HEK293 (cell line): ENCODE measurements around the gene SURF4.

Experiments
- AEBP2 ChIP-seq: fragments of 450-650 bp; formaldehyde crosslinking; IDR thresholded peaks from 2 replicates; pipeline ENCODE4 v1.5.1; 2016; ENCODE audit warnings: missing biosample characterization, missing genetic modification characterization, borderline replicate concordance
- GLI2 ChIP-seq: fragments of 450-650 bp; formaldehyde crosslinking; IDR thresholded peaks from 2 replicates; pipeline ENCODE4; 2017; ENCODE audit warnings: missing biosample characterization, missing genetic modification characterization, low read depth, borderline replicate concordance
- GLIS1 ChIP-seq: fragments of 450-650 bp; formaldehyde crosslinking; IDR thresholded peaks from 2 replicates; pipeline ENCODE4 v1.5.1; 2016; ENCODE audit warnings: missing biosample characterization, missing genetic modification characterization
- MEIS1 ChIP-seq: sonication (generic); formaldehyde crosslinking; IDR thresholded peaks from 2 replicates; pipeline ENCODE4 v1.8.1; 2022; ENCODE audit warnings: missing genetic modification reagents, mild to moderate bottlenecking, borderline replicate concordance
- SP3 ChIP-seq: fragments of 450-650 bp; formaldehyde crosslinking; IDR thresholded peaks from 2 replicates; pipeline ENCODE4 v1.5.1; 2016; ENCODE audit warnings: missing biosample characterization, missing genetic modification characterization
- TCF7L2 ChIP-seq: IDR thresholded peaks from 2 replicates; pipeline ENCODE4 v1.6.1; 2011; ENCODE audit warnings: low read depth, mild to moderate bottlenecking, inconsistent platforms, low read length, moderate library complexity, borderline replicate concordance
- TRIM28 ChIP-seq: IDR thresholded peaks from 2 replicates; pipeline ENCODE4 v1.6.1; 2011; ENCODE audit warnings: low read length, control low read depth, borderline replicate concordance
- ZBTB1 ChIP-seq: fragments of 450-650 bp; formaldehyde crosslinking; IDR thresholded peaks from 2 replicates; pipeline ENCODE4 v1.5.1; 2016; ENCODE audit warnings: missing biosample characterization, missing genetic modification characterization
- ZNF121 ChIP-seq: fragments of 450-650 bp; formaldehyde crosslinking; IDR thresholded peaks from 2 replicates; pipeline ENCODE4 v1.5.1; 2016; ENCODE audit warnings: missing biosample characterization, missing genetic modification characterization
- ZNF140 ChIP-seq: fragments of 450-650 bp; formaldehyde crosslinking; IDR thresholded peaks from 2 replicates; pipeline ENCODE4 v1.5.1; 2016; ENCODE audit warnings: missing biosample characterization, missing genetic modification characterization
- ZNF155 ChIP-seq: fragments of 450-650 bp; formaldehyde crosslinking; IDR thresholded peaks from 2 replicates; pipeline ENCODE4 v1.5.1; 2016; ENCODE audit warnings: missing biosample characterization, missing genetic modification characterization
- ZNF202 ChIP-seq: fragments of 450-650 bp; formaldehyde crosslinking; IDR thresholded peaks from 2 replicates; pipeline ENCODE4 v1.5.1; 2016; ENCODE audit warnings: missing biosample characterization, missing genetic modification characterization, borderline replicate concordance
- ZNF239 ChIP-seq: fragments of 450-650 bp; formaldehyde crosslinking; IDR thresholded peaks from 2 replicates; pipeline ENCODE4 v1.5.1; 2016; ENCODE audit warnings: missing biosample characterization, missing genetic modification characterization
- ZNF26 ChIP-seq: fragments of 450-650 bp; formaldehyde crosslinking; IDR thresholded peaks from 2 replicates; pipeline ENCODE4 v1.5.1; 2016; ENCODE audit warnings: missing biosample characterization, missing genetic modification characterization
- ZNF266 ChIP-seq: fragments of 450-650 bp; formaldehyde crosslinking; IDR thresholded peaks from 2 replicates; pipeline ENCODE4 v1.5.1; 2016; ENCODE audit warnings: missing biosample characterization, missing genetic modification characterization, low read depth
- ZNF274 ChIP-seq, 2 experiments: fragments of 200-500 bp in 1 of 2; fragments of 450-650 bp in 1 of 2; sonication (Bioruptor generic) in 1 of 2; formaldehyde crosslinking in 1 of 2; IDR thresholded peaks; 2 replicates each; pipeline versions ENCODE4 v1.5.1 to v1.6.1; 2014 to 2016; ENCODE audit warnings: borderline replicate concordance in 1 of 2, inconsistent platforms in 1 of 2, low read length in 1 of 2, missing biosample characterization in 1 of 2, missing genetic modification characterization in 1 of 2
- ZNF292 ChIP-seq: fragments of 450-650 bp; formaldehyde crosslinking; IDR thresholded peaks from 2 replicates; pipeline ENCODE4 v1.5.1; 2016; ENCODE audit warnings: low read depth, missing biosample characterization, missing genetic modification characterization, borderline replicate concordance
- ZNF350 ChIP-seq: fragments of 450-650 bp; formaldehyde crosslinking; IDR thresholded peaks from 2 replicates; pipeline ENCODE4 v1.5.0; 2017; ENCODE audit warnings: missing biosample characterization, mild to moderate bottlenecking, missing genetic modification characterization
- ZNF37A ChIP-seq: fragments of 450-650 bp; IDR thresholded peaks from 2 replicates; pipeline ENCODE4 v1.5.1; 2018; ENCODE audit warnings: missing biosample characterization, missing genetic modification characterization
- ZNF404 ChIP-seq: fragments of 450-650 bp; formaldehyde crosslinking; IDR thresholded peaks from 2 replicates; pipeline ENCODE4 v1.5.1; 2017; ENCODE audit warnings: missing biosample characterization, missing genetic modification characterization
- ZNF488 ChIP-seq: fragments of 450-650 bp; formaldehyde crosslinking; IDR thresholded peaks from 2 replicates; pipeline ENCODE4 v1.5.1; 2016; ENCODE audit warnings: missing biosample characterization, missing genetic modification characterization
- ZNF658 ChIP-seq: fragments of 450-650 bp; formaldehyde crosslinking; IDR thresholded peaks from 2 replicates; pipeline ENCODE4; 2016; ENCODE audit warnings: missing biosample characterization, missing genetic modification characterization
- ZNF707 ChIP-seq: fragments of 450-650 bp; formaldehyde crosslinking; IDR thresholded peaks from 2 replicates; pipeline ENCODE4 v1.5.1; 2016; ENCODE audit warnings: missing biosample characterization, missing genetic modification characterization
- ZNF776 ChIP-seq: fragments of 450-650 bp; formaldehyde crosslinking; IDR thresholded peaks from 2 replicates; pipeline ENCODE4 v1.5.0; 2017; ENCODE audit warnings: missing biosample characterization, missing genetic modification characterization, borderline replicate concordance
- ZNF837 ChIP-seq: fragments of 450-650 bp; formaldehyde crosslinking; IDR thresholded peaks from 2 replicates; pipeline ENCODE4 v1.5.1; 2016; ENCODE audit warnings: missing biosample characterization, missing genetic modification characterization

SURF4 gene

GRCh38 chr9:133382507-133383141 lies 6.8 kb upstream of the SURF4 start (continued):
- no peak for TF ChIP-seq ZNF266 (tag by site-specific recombination)
- no peak for TF ChIP-seq ZNF26
- no peak for TF ChIP-seq ZNF274 (IDR thresholded peaks at IDR 0.05; ENCODE audit: low read length)
- 0 out of 2 replicates have a peak, but pooled peaks have one; percentile 53 for TF ChIP-seq ZNF274 (tag by site-specific recombination; IDR thresholded peaks at IDR 0.05; ENCODE audit: borderline replicate concordance)
- TF ChIP-seq ZNF292 (tag by site-specific recombination): no peak
- TF ChIP-seq SP3 (tag by site-specific recombination): no peak
- TF ChIP-seq ZBTB1 (tag by site-specific recombination): no peak
- no peak for TF ChIP-seq ZNF121
- no peak for TF ChIP-seq ZNF404 (tag by site-specific recombination)
- no peak for TF ChIP-seq ZNF776 (tag by site-specific recombination)
- TF ChIP-seq AEBP2 (tag by site-specific recombination): 0 out of 2 replicates have a peak, but pooled peaks have one; percentile 5
- no peak for TF ChIP-seq TRIM28
- no peak for TF ChIP-seq ZNF37A
- peak; percentile 31; the same call in 1 of the 2 replicates for TF ChIP-seq ZNF488 (tag by site-specific recombination)
- TF ChIP-seq ZNF202 (tag by site-specific recombination): 0 out of 2 replicates have a peak, but pooled peaks have one; percentile 63
- no peak for TF ChIP-seq ZNF350 (tag by site-specific recombination)
- peak; percentile 18; the same call in 1 of the 2 replicates for TF ChIP-seq ZNF239
- 0 out of 2 replicates have a peak, but pooled peaks have one; percentile 58 for TF ChIP-seq ZNF658 (tag by site-specific recombination)
- no peak for TF ChIP-seq GLIS1 (tag by site-specific recombination)
- TF ChIP-seq MEIS1 (CRISPR knock-in tag): no peak
- TF ChIP-seq ZNF837 (tag by site-specific recombination): no peak
- 0 out of 2 replicates have a peak, but pooled peaks have one; percentile 12 for TF ChIP-seq ZNF707 (tag by site-specific recombination)
- TF ChIP-seq TCF7L2: no peak
- TF ChIP-seq GLI2 (tag by site-specific recombination): no peak
- TF ChIP-seq ZNF140: no peak
- no peak for TF ChIP-seq ZNF155 (tag by site-specific recombination)
